K562 (cell line): ENCODE data around the gene FLAD1. TPM values are rescaled to one million over a fixed set of nuclear protein-coding genes. Genes with fewer than 3 reads are reported as not detected.

ENCODE experiments used
- ATF1 ChIP-seq, 2 experiments: fragments of 450-650 bp in 1 of 2; IDR thresholded peaks; 2 replicates each; pipeline ENCODE4 v1.6.1; 2016; ENCODE audit warnings: missing compliant biosample characterization in 1 of 2, missing genetic modification characterization in 1 of 2
- E2F8 ChIP-seq: fragments of 450-650 bp; IDR thresholded peaks from 2 replicates; pipeline ENCODE4 v1.7.1; 2018; ENCODE audit warnings: mild to moderate bottlenecking, low read depth; ENCODE audit not compliant: partially characterized antibody
- ELK3 ChIP-seq: fragments of 450-650 bp; formaldehyde crosslinking; IDR thresholded peaks from 2 replicates; pipeline ENCODE4 v1.4.0; 2020; ENCODE audit warnings: mild to moderate bottlenecking
- FOXA1 ChIP-seq: fragments of 450-650 bp; IDR thresholded peaks from 2 replicates; pipeline ENCODE4 v1.6.1; 2016; ENCODE audit warnings: mild to moderate bottlenecking, borderline replicate concordance
- FOXK2 ChIP-seq, 2 experiments: fragments of 450-650 bp; IDR thresholded peaks in 1 of 2; conservative IDR thresholded peaks in 1 of 2; 2 replicates each; pipeline ENCODE4 v1.6.1; 2016; ENCODE audit warnings: low read depth in 2 of 2, mild to moderate bottlenecking in 1 of 2
- FOXP1 ChIP-seq: sonication (generic); formaldehyde crosslinking; IDR thresholded peaks from 2 replicates; pipeline ENCODE4 v1.8.0; 2022; ENCODE audit warnings: mild to moderate bottlenecking, missing genetic modification reagents
- JUND ChIP-seq, 2 experiments: IDR thresholded peaks; 2 replicates in 1 of 2; 3 replicates in 1 of 2; pipeline ENCODE4 v1.6.1; 2011; ENCODE audit warnings: borderline replicate concordance in 2 of 2, low read depth in 2 of 2, low read length in 2 of 2, improper control_type of control experiment in 1 of 2, missing biosample characterization in 1 of 2, missing genetic modification characterization in 1 of 2, missing genetic modification reagents in 1 of 2
- MEF2D ChIP-seq: conservative IDR thresholded peaks from 2 replicates; pipeline ENCODE4 v1.6.1; 2016; ENCODE audit warnings: low read depth, missing genetic modification characterization, missing compliant biosample characterization
- MTA3 ChIP-seq: fragments of 450-650 bp; formaldehyde crosslinking; IDR thresholded peaks from 2 replicates; pipeline ENCODE4 v1.6.1; 2017; ENCODE audit warnings: mild to moderate bottlenecking, borderline replicate concordance
- NR2C2 ChIP-seq, 2 experiments: fragments of 200-800 bp in 1 of 2; sonication (Bioruptor generic) in 1 of 2; sonication (generic) in 1 of 2; formaldehyde crosslinking in 1 of 2; IDR thresholded peaks; 2 replicates each; pipeline versions ENCODE4 v1.6.1 to v1.8.0; 2016 to 2022; ENCODE audit warnings: mild to moderate bottlenecking in 1 of 2, missing compliant biosample characterization in 1 of 2, missing genetic modification characterization in 1 of 2, missing genetic modification reagents in 1 of 2
- NUFIP1 ChIP-seq: fragments of 450-650 bp; IDR thresholded peaks from 2 replicates; pipeline ENCODE4 v1.6.1; 2018; ENCODE audit not compliant: partially characterized antibody
- SIN3A ChIP-seq, 2 experiments: fragments of 150-350 bp in 1 of 2; IDR thresholded peaks; 2 replicates each; pipeline ENCODE4 v1.6.1; 2011 to 2016; ENCODE audit warnings: borderline replicate concordance in 2 of 2, low read depth in 2 of 2, low read length in 2 of 2, mild to moderate bottlenecking in 2 of 2, moderate library complexity in 2 of 2; ENCODE audit not compliant: control insufficient read depth in 1 of 2
- SREBF1 ChIP-seq: fragments of 150-350 bp; IDR thresholded peaks from 2 replicates; pipeline ENCODE4 v1.6.1; 2014; ENCODE audit warnings: antibody characterized with exemption, low read depth, low read length, borderline replicate concordance
- THRA ChIP-seq: fragments of 450-650 bp; IDR thresholded peaks from 2 replicates; pipeline ENCODE4 v1.6.1; 2017; ENCODE audit warnings: mild to moderate bottlenecking, moderate library complexity
- ZBTB33 ChIP-seq: sonication (generic); formaldehyde crosslinking; IDR thresholded peaks from 2 replicates; pipeline ENCODE4 v1.8.1; 2023; ENCODE audit warnings: mild to moderate bottlenecking, missing genetic modification reagents
- ZBTB7A ChIP-seq: IDR thresholded peaks from 2 replicates; pipeline ENCODE4 v1.6.1; 2011; ENCODE audit warnings: low read depth, mild to moderate bottlenecking, low read length, moderate library complexity, borderline replicate concordance; ENCODE audit not compliant: control insufficient read depth
- ZNF212 ChIP-seq: fragments of 450-650 bp; formaldehyde crosslinking; IDR thresholded peaks from 2 replicates; pipeline ENCODE4 v1.4.0; 2020; ENCODE audit warnings: mild to moderate bottlenecking
- ZNF436 ChIP-seq: fragments of 250-450, 450-650 bp; sonication (Bioruptor Pico); formaldehyde crosslinking; IDR thresholded peaks from 2 replicates; pipeline ENCODE4 v1.7.0; 2020; ENCODE audit warnings: mild to moderate bottlenecking
- polyA plus RNA-seq, 8 experiments: library from polyadenylated mRNA; depleted of rRNA in 4 of 8; stranded (reverse) in 5 of 8; unstranded in 3 of 8; fragments of >200 nt; fragmentation: Nextera tagmentation in 2 of 8; fragmentation: Illumina TruSeq in 1 of 8; extraction: Ambion mirVana in 2 of 8; extraction: Trizol in 1 of 8; gene quantifications; 2 replicates each; pipeline versions ENCODE4 v1.2.1 to v1.2.3, GENCODE V29; 2011 to 2014; ENCODE audit warnings: inconsistent platforms in 1 of 8, missing spikeins in 1 of 8
- total RNA-seq, 7 experiments: library from RNA; depleted of rRNA in 6 of 7; stranded (reverse); fragments of >200 nt in 6 of 7; fragmentation: Illumina TruSeq in 2 of 7; extraction: Trizol in 2 of 7; gene quantifications; 2 replicates each; pipeline versions ENCODE4 v1.2.1 to v1.2.3, GENCODE V29; 2011 to 2021; ENCODE audit warnings: low replicate concordance in 1 of 7

FLAD1 gene
- total and polyA plus RNA-seq, 9 of the 15 experiments (the other 6 are each of a cell fraction or from before 2014, with no cell fraction given): 24.9 to 85.8 (median 67.0) TPM

DNA sequence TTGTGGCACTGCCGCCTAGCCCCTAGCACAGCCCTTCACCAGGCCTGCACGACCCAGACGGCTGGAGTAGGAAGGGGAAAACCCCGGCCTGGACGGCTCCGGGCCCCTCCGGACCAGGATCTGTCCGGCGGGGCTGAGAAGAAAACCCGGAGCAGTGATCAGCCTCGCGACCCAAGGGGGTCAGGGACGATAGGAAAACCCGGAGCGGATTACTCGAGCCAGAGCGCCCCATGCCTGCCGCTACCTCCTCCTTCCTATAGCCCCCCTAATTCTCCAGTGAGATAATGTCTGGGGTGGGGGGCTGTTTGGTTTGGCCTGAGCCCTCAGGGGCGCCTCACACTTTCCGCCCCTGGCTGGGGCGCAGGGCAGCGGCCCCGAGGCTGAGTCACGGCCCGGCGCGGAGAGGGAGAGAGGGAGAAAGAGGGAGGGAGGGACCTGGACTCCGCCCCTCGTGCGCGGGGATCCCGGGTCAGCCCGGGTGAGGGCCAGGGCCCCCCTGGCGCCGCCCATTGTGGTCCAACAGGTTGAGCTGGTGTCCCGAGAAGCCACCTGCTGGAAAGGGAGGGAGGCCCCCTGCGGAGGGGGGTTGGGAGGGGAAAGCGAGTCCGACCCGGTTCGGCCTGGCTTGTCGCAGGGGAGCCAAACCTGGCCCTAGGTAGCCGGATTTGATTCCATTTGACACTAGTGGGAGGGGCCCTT, 17.7 kb downstream of the FLAD1 start (continued):
- TF ChIP-seq SREBF1 (0 out of 2 replicates have a peak, but pooled peaks have one; percentile 46), E2F8 (peak; percentile 66), ZBTB7A (peak; percentile 95), ELK3 (CRISPR knock-in tag) (no peak), JUND (IDR thresholded peaks at IDR 0.05; ENCODE audit: borderline replicate concordance, low read depth, low read length) (peak; percentile 87), JUND (tag; IDR thresholded peaks at IDR 0.05; ENCODE audit: borderline replicate concordance, low read depth, low read length) (peak; percentile 84; the same call in 1 of the 3 replicates), SIN3A (IDR thresholded peaks at IDR 0.05; ENCODE audit: borderline replicate concordance in 2 of 2, control insufficient read depth in 1 of 2, low read depth in 2 of 2, low read length in 2 of 2) (peak in 1 of 2 experiments; percentile 75; a peak in 2 of 4 replicates), ZBTB33 (CRISPR knock-in tag) (peak; percentile 59; the same call in 1 of the 2 replicates), FOXK2 (conservative IDR thresholded peaks at IDR 0.05 in 1 of 2, IDR thresholded peaks at IDR 0.05 in 1 of 2; ENCODE audit: low read depth in 2 of 2) (peak in 1 of 2 experiments; percentile 71; a peak in 1 of 4 replicates), NR2C2 (CRISPR knock-in tag; IDR thresholded peaks at IDR 0.05) (no peak), NR2C2 (tag; IDR thresholded peaks at IDR 0.05) (peak; percentile 62), ATF1 (CRISPR knock-in tag; IDR thresholded peaks at IDR 0.05) (no peak), ATF1 (tag; IDR thresholded peaks at IDR 0.05) (peak; percentile 87), MEF2D (tag) (peak; percentile 54; the same call in 1 of the 2 replicates), ZNF212 (peak; percentile 74; the same call in 1 of the 2 replicates), NUFIP1 (peak; percentile 96), FOXP1 (CRISPR knock-in tag) (peak; percentile 67; the same call in 1 of the 2 replicates), FOXA1 (no peak), THRA (peak; percentile 97), ZNF436 (CRISPR knock-in tag) (0 out of 2 replicates have a peak, but pooled peaks have one; percentile 23), MTA3 (peak; percentile 92)
